Kidney (tissue), 22 donors: ENCODE data around the gene KCNMB2. TPM values are rescaled to one million over a fixed set of nuclear protein-coding genes. Genes with fewer than 3 reads are reported as not detected.

Experiments
- DNase-seq, 5 donors: peaks; one replicate each; pipeline ENCODE4 v3.0.0-alpha.2; 2013 to 2020
- FAIRE-seq: peaks from 2 replicates; lab custom pipeline; 2012; peaks lifted over from hg19 to GRCh38; lab: Jason Lieb, UNC
- H3K27ac ChIP-seq, 2 donors: one replicate each; pipeline ENCODE4 v1.7.0; 2013; ENCODE audit warnings: low read depth in 2 of 2, low read length in 2 of 2, inconsistent platforms in 1 of 2
- H3K27me3 ChIP-seq: one replicate; pipeline ENCODE4 v1.7.1; 2013; ENCODE audit warnings: low read length, inconsistent platforms; ENCODE audit not compliant: control insufficient read depth, insufficient read depth
- H3K36me3 ChIP-seq, 3 donors: one replicate each; pipeline versions ENCODE4 v1.7.0 to v1.7.1; 2013; ENCODE audit warnings: low read length in 3 of 3, control low read depth in 1 of 3, inconsistent platforms in 1 of 3; ENCODE audit not compliant: insufficient read depth in 3 of 3, control insufficient read depth in 2 of 3
- H3K4me1 ChIP-seq, 3 donors: one replicate each; pipeline versions ENCODE4 v1.7.0 to v1.7.1; 2013; ENCODE audit warnings: low read length in 3 of 3, inconsistent platforms in 1 of 3, low read depth in 1 of 3; ENCODE audit not compliant: control insufficient read depth in 2 of 3, insufficient read depth in 2 of 3
- H3K4me3 ChIP-seq, 3 donors: one replicate each; pipeline versions ENCODE4 v1.7.0 to v1.8.1; 2013; ENCODE audit warnings: low read length in 3 of 3, control low read depth in 1 of 3, inconsistent platforms in 1 of 3
- H3K9ac ChIP-seq, 3 donors: one replicate each; pipeline versions ENCODE4 v1.7.0 to v1.7.1; 2013; ENCODE audit warnings: low read length in 3 of 3, control low read depth in 1 of 3, inconsistent platforms in 1 of 3
- H3K9me3 ChIP-seq, 3 donors: one replicate each; pipeline versions ENCODE4 v1.7.0 to v1.7.1; 2013; ENCODE audit warnings: low read length in 3 of 3, control low read depth in 1 of 3, inconsistent platforms in 1 of 3; ENCODE audit not compliant: control insufficient read depth in 2 of 3, insufficient read depth in 1 of 3
- CTCF ChIP-seq: IDR thresholded peaks from 3 replicates; pipeline ENCODE4 v1.5.1; 2012; ENCODE audit warnings: mild to moderate bottlenecking, moderate library complexity, borderline replicate concordance; ENCODE audit not compliant: insufficient read depth; ENCODE audit errors: extremely low read depth
- intact Hi-C: fragments of 100-400 bp; cut with DNase I; formaldehyde crosslinking; loops from one replicate; pipeline ENCODE4 v1.11.1; 2022
- long read RNA-seq, 10 donors: library from polyadenylated mRNA in 1 of 10; unstranded in 1 of 10; transcript quantifications; one replicate each; pipeline ENCODE4 v2.0.0 and lab custom pipeline, GENCODE V29; 2021 to 2026
- polyA plus RNA-seq: library from polyadenylated mRNA; stranded (reverse); fragments of 350-450 nt; fragmentation: Illumina TruSeq; extraction: RNeasy Lipid Tissue Mini Kit (QIAGEN cat#74804); gene quantifications from one replicate; pipeline ENCODE4 v1.2.3, GENCODE V29; 2014; ENCODE audit warnings: low read depth, low replicate concordance; ENCODE audit not compliant: insufficient read depth
- total RNA-seq: library from RNA; stranded (reverse); fragmentation: NEBNext Ultra II Directional; extraction: Animal tissue kit (Norgen Biotek cat#: 25700); gene quantifications from one replicate; pipeline ENCODE4 v1.2.1, GENCODE V29; 2021
- donor health status: control.
- donor health status: control.
- donor health status: control.
- donor health status: control.
- donor health status: control.
- donor health status: DM: yes; HTN: yes; CAD: no.
- donor health status: Normal renal cell carcinoma (clear cell type).

Gene KCNMB2
- 4.4 TPM for total RNA-seq
- 2.1 TPM for polyA plus RNA-seq
- long read RNA-seq, donor 1, transcript KCNMB2-201 (4 exons, 2,271 nt), result major isoform, 5 of 5 reads
- long read RNA-seq, donor 1, partial matches to known transcripts, result 0 of 5 reads
- long read RNA-seq, donor 1, other reads (novel, unspliced or antisense), result 0 of 5 reads
- long read RNA-seq, donor 2, transcript KCNMB2-201 (4 exons, 2,271 nt), result major isoform, 9 of 9 reads
- long read RNA-seq, donor 2, partial matches to known transcripts, result 0 of 9 reads
- long read RNA-seq, donor 2, other reads (novel, unspliced or antisense), result 0 of 9 reads
- long read RNA-seq, donor 3, transcript KCNMB2-201 (4 exons, 2,271 nt), result major isoform, 11 of 20 reads
- long read RNA-seq, donor 3, partial matches to known transcripts, result 9 of 20 reads
- long read RNA-seq, donor 3, other reads (novel, unspliced or antisense), result 0 of 20 reads
- long read RNA-seq, donor 4, partial matches to known transcripts, result 0 of 4 reads
- long read RNA-seq, donor 4, other reads (novel, unspliced or antisense), result 0 of 4 reads
- long read RNA-seq, donor 5, result 0 reads
- long read RNA-seq, donor 6, transcript KCNMB2-201 (4 exons, 2,271 nt), result major isoform, 23 of 28 reads
- long read RNA-seq, donor 6, partial matches to known transcripts, result 5 of 28 reads
- long read RNA-seq, donor 6, other reads (novel, unspliced or antisense), result 0 of 28 reads
- long read RNA-seq, donor 7, partial matches to known transcripts, result 0 of 2 reads
- long read RNA-seq, donor 7, other reads (novel, unspliced or antisense), result 0 of 2 reads
- long read RNA-seq, donor 8, partial matches to known transcripts, result 21 of 24 reads
- long read RNA-seq, donor 8, other reads (novel, unspliced or antisense), result 0 of 24 reads
- long read RNA-seq, donor 9, partial matches to known transcripts, result 0 of 2 reads
- long read RNA-seq, donor 9, other reads (novel, unspliced or antisense), result 0 of 2 reads
- long read RNA-seq, donor 10, transcript KCNMB2-201 (4 exons, 2,271 nt), result major isoform, 8 of 9 reads
- long read RNA-seq, donor 10, partial matches to known transcripts, result 0 of 9 reads
- long read RNA-seq, donor 10, other reads (novel, unspliced or antisense), result 0 of 9 reads

- DNase-seq, result peak in 4 of 5 donors; percentile 44 to 75 (median 62)
These were observed at the start of gene KCNMB2 for GRCh38 chr3:178536211-178537079. Gene KCNMB2 (plus strand): TSS chr3:178536436.

GRCh38 chr3:178486903-178487302 lies 49.3 kb upstream of the KCNMB2 start:
- H3K4me3 ChIP-seq, result no peak overlapping the region
- no peaks in the 10 kb centered on the region for H3K9me3 ChIP-seq
- DNase-seq, result no peak
- H3K27ac ChIP-seq, result no peak overlapping the region
- no peaks in the 10 kb centered on the region for H3K36me3 ChIP-seq
- no peaks in the 10 kb centered on the region for H3K27me3 ChIP-seq
- H3K9ac ChIP-seq, result no peak overlapping the region
- no peak for TF ChIP-seq CTCF
- intact Hi-C loops, result no loop called here
- H3K4me1 ChIP-seq, result no peaks in the 10 kb centered on the region
- no peak for FAIRE-seq

More at GRCh38 chr3:178536211-178537079, at the start of gene KCNMB2:
- TF ChIP-seq CTCF, result no peak
- Histone ChIP-seq H3K4me3 (peak within 1 kb of the TSS; percentile 59 to 67 (median 66)), H3K27me3 (no peaks in the 10 kb centered on the region), H3K27ac (no peak within 1 kb of the TSS), H3K4me1 (no peaks in the 10 kb centered on the region), H3K36me3 (no peaks in the 10 kb centered on the region), H3K9me3 (no peaks in the 10 kb centered on the region), H3K9ac (peak within 1 kb of the TSS in 2 of 3 donors; percentile 56 to 63)
- FAIRE-seq, result no peak
- intact Hi-C loops, result no loop called here

- Histone ChIP-seq H3K9ac (no peak overlapping the region), H3K9me3 (no peaks in the 10 kb centered on the region), H3K4me3 (no peak overlapping the region), H3K27me3 (no peaks in the 10 kb centered on the region), H3K27ac (no peak overlapping the region), H3K4me1 (no peaks in the 10 kb centered on the region), H3K36me3 (no peaks in the 10 kb centered on the region)
- FAIRE-seq (no peak), DNase-seq (no peak)
- TF ChIP-seq CTCF, result no peak
- intact Hi-C loops, result no loop called here
These were observed 48.5 kb upstream of the KCNMB2 start for GRCh38 chr3:178487752-178488151.
